B cell (primary cell): ENCODE results near the gene PRAME. TPM values are rescaled to one million over a fixed set of nuclear protein-coding genes. Genes with fewer than 3 reads are reported as not detected.

Experiments used
- ATAC-seq: fragments of 200-7000 bp; cut with Tn5 transposase; one replicate; pipeline ENCODE4 v1.10.0; 2021; ENCODE audit warnings: low read depth, mild to moderate bottlenecking, moderate number of reproducible peaks, moderate library complexity
- CTCF ChIA-PET: fragments of 350-600 bp; sonication (Branson Sonifier 250); formaldehyde crosslinking; loops from one replicate; lab custom pipeline; 2021; ENCODE audit warnings: antibody characterized with exemption, inconsistent platforms; lab: Charles Lee
- POLR2A ChIA-PET: fragments of 350-600 bp; sonication (Branson Sonifier 250); formaldehyde crosslinking; loops from one replicate; lab custom pipeline; 2021; ENCODE audit warnings: antibody characterized with exemption; lab: Charles Lee
- DNase-seq: peaks from one replicate; pipeline ENCODE4 v3.0.0; 2013
- H2AFZ ChIP-seq: 2 replicates; pipeline ENCODE4 v1.6.1; 2012; ENCODE audit warnings: mild to moderate bottlenecking, low read depth, low read length; ENCODE audit not compliant: insufficient read depth, poor library complexity, severe bottlenecking
- H3K27ac ChIP-seq, 2 donors: 1 replicate in 1 of 2; 2 replicates in 1 of 2; pipeline ENCODE4 v1.5.1; 2012 to 2013; ENCODE audit warnings: low read length in 2 of 2, mild to moderate bottlenecking in 2 of 2, moderate library complexity in 1 of 2
- H3K27me3 ChIP-seq, 4 experiments: fragments of 200-600 bp in 1 of 4; sonication (generic) in 1 of 4; replicated peaks in 1 of 4; 1 replicate in 2 of 4; 2 replicates in 2 of 4; pipeline versions ENCODE4 v1.6.1 to v1.7.0; 2013 to 2016; ENCODE audit warnings: low read length in 3 of 4, mild to moderate bottlenecking in 2 of 4, mixed read lengths in 1 of 4, moderate library complexity in 1 of 4; ENCODE audit not compliant: insufficient read depth in 4 of 4, control insufficient read depth in 3 of 4; ENCODE audit errors: control extremely low read depth in 1 of 4
- H3K36me3 ChIP-seq, 2 experiments: replicated peaks in 1 of 2; 1 replicate in 1 of 2; 2 replicates in 1 of 2; pipeline versions ENCODE4 v1.6.1 to v1.7.1; 2013; ENCODE audit warnings: low read length in 1 of 2; ENCODE audit not compliant: insufficient read depth in 2 of 2, control insufficient read depth in 1 of 2; ENCODE audit errors: control extremely low read depth in 1 of 2, extremely low read depth in 1 of 2
- H3K4me1 ChIP-seq, 2 donors: fragments of 200-600 bp in 1 of 2; sonication (generic) in 1 of 2; 1 replicate in 1 of 2; 2 replicates in 1 of 2; pipeline versions ENCODE4 v1.5.1 to v1.6.1; 2013 to 2017; ENCODE audit warnings: low read length in 2 of 2; ENCODE audit not compliant: control insufficient read depth in 2 of 2, insufficient read depth in 2 of 2
- H3K4me2 ChIP-seq: replicated peaks from 2 replicates; pipeline ENCODE3; 2012; ENCODE audit warnings: mild to moderate bottlenecking, low read depth, low read length; ENCODE audit not compliant: poor library complexity, severe bottlenecking
- H3K4me3 ChIP-seq, 5 experiments: fragments of 200-600 bp in 1 of 5; sonication (generic) in 1 of 5; 1 replicate in 3 of 5; 2 replicates in 2 of 5; pipeline versions ENCODE4 v1.5.1 to v1.7.0; 2011 to 2016; ENCODE audit warnings: low read length in 4 of 5, mild to moderate bottlenecking in 4 of 5, low read depth in 2 of 5, control low read depth in 1 of 5, moderate library complexity in 1 of 5; ENCODE audit not compliant: insufficient read depth in 1 of 5; ENCODE audit errors: control extremely low read depth in 1 of 5, extremely low read depth in 1 of 5
- H3K79me2 ChIP-seq: fragments of 200-600 bp; sonication (generic); one replicate; pipeline ENCODE4 v1.6.0; 2016; ENCODE audit warnings: low read length; ENCODE audit not compliant: control insufficient read depth, insufficient read depth
- H3K9ac ChIP-seq: fragments of 200-600 bp; sonication (generic); 2 replicates; pipeline ENCODE4 v1.6.1; 2017; ENCODE audit warnings: mild to moderate bottlenecking, low read length, moderate library complexity
- H3K9me3 ChIP-seq, 3 donors: one replicate each; pipeline versions ENCODE4 v1.6.1 to v1.7.1; 2013; ENCODE audit warnings: low read length in 2 of 3; ENCODE audit not compliant: control insufficient read depth in 2 of 3, insufficient read depth in 1 of 3; ENCODE audit errors: control extremely low read depth in 1 of 3
- H4K20me1 ChIP-seq: 2 replicates; pipeline ENCODE4 v1.6.0; 2012; ENCODE audit warnings: mild to moderate bottlenecking, low read length; ENCODE audit not compliant: insufficient read depth, control insufficient read depth, poor library complexity, severe bottlenecking
- H3K27ac Mint-ChIP-seq: one replicate; pipeline ENCODE4 v1.8.0; 2021; ENCODE audit warnings: mixed read lengths
- H3K27me3 Mint-ChIP-seq: one replicate; pipeline ENCODE4 v1.8.0; 2021; ENCODE audit warnings: mixed read lengths
- H3K4me1 Mint-ChIP-seq: one replicate; pipeline ENCODE4 v1.8.0; 2021; ENCODE audit warnings: mixed read lengths
- H3K4me3 Mint-ChIP-seq: one replicate; pipeline ENCODE4 v1.8.0; 2021; ENCODE audit warnings: mixed read lengths
- H3K9me3 Mint-ChIP-seq: one replicate; pipeline ENCODE4 v1.8.0; 2022; ENCODE audit warnings: mixed read lengths; ENCODE audit not compliant: insufficient read depth
- CTCF ChIP-seq: fragments of 200-600 bp; IDR thresholded peaks from one replicate; pipeline ENCODE4 v1.8.0; 2022; ENCODE audit warnings: antibody characterized with exemption, mild to moderate bottlenecking
- EZH2 ChIP-seq: IDR thresholded peaks from 2 replicates; pipeline ENCODE4 v1.6.1; 2012; ENCODE audit warnings: borderline replicate concordance, low read depth, mild to moderate bottlenecking, moderate library complexity, low read length; ENCODE audit not compliant: insufficient read depth, poor library complexity, severe bottlenecking
- WGBS: methylation state at CpG from one replicate; pipeline ENCODE4 v1.1.5; 2013; ENCODE audit warnings: missing lambda C conversion rate; ENCODE audit not compliant: insufficient coverage; 5-methylcytosine and 5-hydroxymethylcytosine counted together
- intact Hi-C: fragments of 100-400 bp; cut with micrococcal nuclease; formaldehyde crosslinking; loops from one replicate; pipeline ENCODE4 v1.10.0; 2022
- polyA plus RNA-seq: library from polyadenylated mRNA; depleted of rRNA; stranded (reverse); fragments of >200 nt; gene quantifications from 2 replicates; pipeline ENCODE4 v1.2.3, GENCODE V29; 2012
- total RNA-seq, 2 donors: library from RNA; stranded (reverse); fragments of 120-200 nt in 1 of 2; gene quantifications; 1 replicate in 1 of 2; 2 replicates in 1 of 2; pipeline versions ENCODE4 v1.2.3 to v1.2.4, GENCODE V29; 2013 to 2022

PRAME gene
- total and polyA plus RNA-seq, 2 donors (not counting 1 experiment from before 2014, with no cell fraction given) = 0.63 TPM; not detected in 1

- 94% methylated on average over 6 of the region's 9 CpGs for WGBS
- H3K9me3 ChIP-seq = peaks cover 0 to 17% (median 0%) of the 10 kb centered on the region in 3 donors
- H3K4me3 ChIP-seq = no peak overlapping the region
- Mint-ChIP-seq H3K27me3 (no peaks in the 10 kb centered on the region), H3K4me3 (no peak overlapping the region), H3K4me1 (peaks cover 13% of the 10 kb centered on the region), H3K9me3 (no peaks in the 10 kb centered on the region), H3K27ac (no peak overlapping the region)
- no peaks in the 10 kb centered on the region for H3K79me2 ChIP-seq
- H3K27ac ChIP-seq = no peak overlapping the region
- intact Hi-C loops = no loop called here
- no peaks in the 10 kb centered on the region for H3K36me3 ChIP-seq
- no peak overlapping the region for H3K4me2 ChIP-seq
- H3K9ac ChIP-seq = no peak overlapping the region
- H2AFZ ChIP-seq = no peak overlapping the region
- CTCF ChIA-PET = interaction anchor here (0.7 to 2.1 kb wide), 3 partner anchors 92 to 203 kb away, joined by 3 to 9 read pairs (median 3); no protein-coding TSS in a partner anchor
- DNase-seq (no peak), ATAC-seq (no peak)
- no peak for TF ChIP-seq EZH2
- H4K20me1 ChIP-seq = no peaks in the 10 kb centered on the region
- H3K27me3 ChIP-seq = no peaks in the 10 kb centered on the region
- POLR2A ChIA-PET = no interaction called here
- peaks cover 8 to 10% of the 10 kb centered on the region in 2 donors for H3K4me1 ChIP-seq
Observed at GRCh38 chr22:22555596-22555995, 3.5 kb downstream of the PRAME start.

GRCh38 chr22:22554587-22555284 is 4.3 kb downstream of the PRAME start:
- Mint-ChIP-seq H3K27me3 (no peaks in the 10 kb centered on the region), H3K4me3 (no peak overlapping the region), H3K4me1 (peaks cover 9% of the 10 kb centered on the region), H3K9me3 (no peaks in the 10 kb centered on the region), H3K27ac (no peak overlapping the region)
- no peak for ATAC-seq
- Histone ChIP-seq H3K9ac (no peak overlapping the region), H3K4me3 (no peak overlapping the region), H2AFZ (no peak overlapping the region), H3K4me2 (no peak overlapping the region), H3K4me1 (peaks cover 8 to 10% of the 10 kb centered on the region in 2 donors), H3K27me3 (no peaks in the 10 kb centered on the region), H4K20me1 (no peaks in the 10 kb centered on the region), H3K9me3 (peaks cover 0 to 17% (median 0%) of the 10 kb centered on the region in 3 donors), H3K27ac (no peak overlapping the region), H3K79me2 (no peaks in the 10 kb centered on the region), H3K36me3 (no peaks in the 10 kb centered on the region)
- 93% methylated on average over 3 of the region's 4 CpGs for WGBS
- ChIA-PET POLR2A (no interaction called here), CTCF (interaction anchor here (0.9 to 2.1 kb wide), 7 partner anchors 10 to 202 kb away, joined by 3 to 9 read pairs (median 3); no protein-coding TSS in a partner anchor)
- TF ChIP-seq CTCF (no peak), EZH2 (no peak)
- intact Hi-C loops = no loop called here
- DNase-seq = no peak
